Activated CD8-positive, alpha-beta memory T cell treated with anti-CD3 and anti-CD28 coated beads for 24 hours (primary cell): Measurements from ENCODE around the gene KIF12.

Source experiments
- DNase-seq: peaks from one replicate; pipeline ENCODE4 v3.0.0-alpha.2; 2020

KIF12 gene

GRCh38 chr9:114083666-114084065 is 15.4 kb downstream of the KIF12 start:
- DNase-seq: peak; percentile 37

- DNase-seq: peak; percentile 46
Observed at GRCh38 chr9:114082763-114083412, 16.2 kb downstream of the KIF12 start.

GRCh38 chr9:114082017-114082762 is 16.9 kb downstream of the KIF12 start:
- DNase-seq: peak; percentile 92

- peak; percentile 35 for DNase-seq
Observed at GRCh38 chr9:114081441-114082016, 17.6 kb downstream of the KIF12 start.

- DNase-seq: no peak
Observed at GRCh38 chr9:114080773-114081440, 18.2 kb downstream of the KIF12 start.

- no peak for DNase-seq
Observed at GRCh38 chr9:114080195-114080772, 18.8 kb downstream of the KIF12 start.

- no peak for DNase-seq
Observed at GRCh38 chr9:114078781-114079156, 20.3 kb downstream of the KIF12 start.

GRCh38 chr9:114078021-114078780 is 20.9 kb downstream of the KIF12 start, which contains the start of gene AMBP:
TSS of gene AMBP (minus strand) at chr9:114078300. CDS start at chr9:114078209, 91 bp downstream.
- no peak for DNase-seq

- no peak for DNase-seq
Observed at GRCh38 chr9:114077162-114077837, 21.8 kb downstream of the KIF12 start.

- DNase-seq: no peak
Observed at GRCh38 chr9:114076237-114077161, 22.6 kb downstream of the KIF12 start.

GRCh38 chr9:114075602-114076001 is 23.5 kb downstream of the KIF12 start:
- no peak for DNase-seq

GRCh38 chr9:114072184-114073140 is 26.6 kb downstream of the KIF12 start:
- DNase-seq: no peak

- no peak for DNase-seq
Observed at GRCh38 chr9:114071197-114071795, 27.8 kb downstream of the KIF12 start.

GRCh38 chr9:114070188-114071103 is 28.6 kb downstream of the KIF12 start:
- DNase-seq: no peak

- no peak for DNase-seq
Observed at GRCh38 chr9:114069476-114070187, 29.5 kb downstream of the KIF12 start.

- DNase-seq: no peak
Observed at GRCh38 chr9:114065304-114065703, 33.8 kb downstream of the KIF12 start.

GRCh38 chr9:114061830-114062474 is 37.1 kb downstream of the KIF12 start:
- DNase-seq: no peak
